ENCODE results near the gene CRYBA1. TPM values are rescaled to one million over a fixed set of nuclear protein-coding genes. Genes with fewer than 3 reads are reported as not detected.

Gene CRYBA1
- total RNA-seq, 2 experiments from 2014 or later: not detected

DNA sequence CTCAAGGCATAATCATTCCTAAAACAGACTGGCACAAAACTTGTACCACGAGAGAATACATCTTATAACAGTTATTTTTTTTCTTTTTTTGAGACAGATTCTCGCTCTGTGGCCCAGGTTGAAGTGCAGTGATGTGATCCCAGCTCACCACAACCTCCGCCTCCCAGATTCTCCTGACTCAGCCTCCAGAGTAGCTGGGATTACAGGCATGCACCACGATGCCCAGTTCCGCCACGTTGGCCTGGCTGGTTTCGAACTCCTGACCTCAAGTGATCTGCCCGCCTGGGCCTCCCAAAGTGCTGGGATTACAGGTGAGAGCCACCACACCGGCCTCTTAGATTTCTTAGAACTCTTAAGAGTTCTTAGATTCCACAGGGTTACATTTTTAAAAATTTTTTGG, 43.2 kb downstream of the CRYBA1 start:
- Mint-ChIP-seq H3K36me3 (ENCODE audit: low read depth) (peaks cover 69% of the 10 kb centered on the region), H3K4me3 (peak overlapping the region; percentile 90), H3K27ac (peak overlapping the region; percentile 54), H3K27me3 (no peaks in the 10 kb centered on the region), H3K4me1 (ENCODE audit: low read depth) (peaks cover 55% of the 10 kb centered on the region), H3K9me3 (no peaks in the 10 kb centered on the region)
- TF ChIP-seq, protein P1, sequence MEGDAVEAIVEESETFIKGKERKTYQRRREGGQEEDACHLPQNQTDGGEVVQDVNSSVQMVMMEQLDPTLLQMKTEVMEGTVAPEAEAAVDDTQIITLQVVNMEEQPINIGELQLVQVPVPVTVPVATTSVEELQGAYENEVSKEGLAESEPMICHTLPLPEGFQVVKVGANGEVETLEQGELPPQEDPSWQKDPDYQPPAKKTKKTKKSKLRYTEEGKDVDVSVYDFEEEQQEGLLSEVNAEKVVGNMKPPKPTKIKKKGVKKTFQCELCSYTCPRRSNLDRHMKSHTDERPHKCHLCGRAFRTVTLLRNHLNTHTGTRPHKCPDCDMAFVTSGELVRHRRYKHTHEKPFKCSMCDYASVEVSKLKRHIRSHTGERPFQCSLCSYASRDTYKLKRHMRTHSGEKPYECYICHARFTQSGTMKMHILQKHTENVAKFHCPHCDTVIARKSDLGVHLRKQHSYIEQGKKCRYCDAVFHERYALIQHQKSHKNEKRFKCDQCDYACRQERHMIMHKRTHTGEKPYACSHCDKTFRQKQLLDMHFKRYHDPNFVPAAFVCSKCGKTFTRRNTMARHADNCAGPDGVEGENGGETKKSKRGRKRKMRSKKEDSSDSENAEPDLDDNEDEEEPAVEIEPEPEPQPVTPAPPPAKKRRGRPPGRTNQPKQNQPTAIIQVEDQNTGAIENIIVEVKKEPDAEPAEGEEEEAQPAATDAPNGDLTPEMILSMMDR (IDR thresholded peaks at IDR 0.05): no peak
- no peak for ATAC-seq
- CTCF ChIA-PET: interaction anchor here (1.4 to 3.3 kb wide), 5 partner anchors 32 to 144 kb away, joined by 5 to 21 read pairs (median 16); partner anchors contain the start of gene MYO18A
- POLR2A ChIA-PET: interaction anchor here (0.8 to 1.2 kb wide), 4 partner anchors 8 to 152 kb away, joined by 3 to 5 read pairs (median 3); no protein-coding TSS in a partner anchor
- intact Hi-C loops (cut with micrococcal nuclease): loop anchor here (5.0 to 10.0 kb wide), 2 partner anchors 143 to 475 kb away; no protein-coding TSS in a partner anchor
- no peak for DNase-seq

DNA sequence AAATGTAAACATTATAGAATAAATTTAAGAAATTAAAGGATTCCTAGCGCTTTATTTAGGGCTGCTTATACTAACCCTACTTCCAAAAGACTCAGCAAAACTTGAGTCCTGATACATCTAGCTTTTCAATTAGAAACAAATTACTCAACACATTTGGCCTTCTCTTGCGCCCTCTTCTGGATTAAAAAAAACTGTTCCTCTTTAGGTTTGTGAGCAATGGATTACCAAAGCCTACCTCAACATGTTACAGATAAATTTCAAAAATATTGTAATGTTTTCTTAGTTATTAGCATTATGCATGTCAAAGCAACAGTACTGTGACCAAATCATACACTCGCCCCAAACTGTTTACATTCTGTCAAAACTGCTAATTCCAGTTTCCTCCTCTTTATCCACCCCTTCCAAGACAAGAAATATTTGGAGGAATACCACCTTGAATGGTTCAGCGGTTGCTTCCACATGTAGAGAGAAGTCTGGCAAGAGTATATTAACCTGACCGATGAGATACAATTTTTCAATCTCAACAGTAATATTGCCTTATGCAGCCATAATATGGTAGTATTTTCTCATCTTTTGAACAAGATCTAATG, 44.6 kb downstream of the CRYBA1 start:
- Mint-ChIP-seq H3K4me1 (ENCODE audit: low read depth) (peaks cover 49% of the 10 kb centered on the region), H3K9me3 (no peaks in the 10 kb centered on the region), H3K4me3 (peak overlapping the region; percentile 90), H3K27ac (peak overlapping the region; percentile 93), H3K27me3 (no peaks in the 10 kb centered on the region), H3K36me3 (ENCODE audit: low read depth) (peaks cover 56% of the 10 kb centered on the region)
- ATAC-seq: no peak
- ChIA-PET POLR2A (interaction anchor here (0.7 to 2.2 kb wide), 7 partner anchors 10 to 152 kb away, joined by 3 to 12 read pairs (median 4); no protein-coding TSS in a partner anchor), CTCF (interaction anchor here (0.6 to 3.3 kb wide), 24 partner anchors 10 to 301 kb away, joined by 3 to 21 read pairs (median 4); partner anchors contain the start of gene MYO18A)
- intact Hi-C loops (cut with micrococcal nuclease): loop anchor here (5.0 to 10.0 kb wide), 2 partner anchors 144 to 476 kb away; no protein-coding TSS in a partner anchor
- TF ChIP-seq, protein P1 (IDR thresholded peaks at IDR 0.05): peak; percentile 86
- peak; percentile 20 for DNase-seq

DNA sequence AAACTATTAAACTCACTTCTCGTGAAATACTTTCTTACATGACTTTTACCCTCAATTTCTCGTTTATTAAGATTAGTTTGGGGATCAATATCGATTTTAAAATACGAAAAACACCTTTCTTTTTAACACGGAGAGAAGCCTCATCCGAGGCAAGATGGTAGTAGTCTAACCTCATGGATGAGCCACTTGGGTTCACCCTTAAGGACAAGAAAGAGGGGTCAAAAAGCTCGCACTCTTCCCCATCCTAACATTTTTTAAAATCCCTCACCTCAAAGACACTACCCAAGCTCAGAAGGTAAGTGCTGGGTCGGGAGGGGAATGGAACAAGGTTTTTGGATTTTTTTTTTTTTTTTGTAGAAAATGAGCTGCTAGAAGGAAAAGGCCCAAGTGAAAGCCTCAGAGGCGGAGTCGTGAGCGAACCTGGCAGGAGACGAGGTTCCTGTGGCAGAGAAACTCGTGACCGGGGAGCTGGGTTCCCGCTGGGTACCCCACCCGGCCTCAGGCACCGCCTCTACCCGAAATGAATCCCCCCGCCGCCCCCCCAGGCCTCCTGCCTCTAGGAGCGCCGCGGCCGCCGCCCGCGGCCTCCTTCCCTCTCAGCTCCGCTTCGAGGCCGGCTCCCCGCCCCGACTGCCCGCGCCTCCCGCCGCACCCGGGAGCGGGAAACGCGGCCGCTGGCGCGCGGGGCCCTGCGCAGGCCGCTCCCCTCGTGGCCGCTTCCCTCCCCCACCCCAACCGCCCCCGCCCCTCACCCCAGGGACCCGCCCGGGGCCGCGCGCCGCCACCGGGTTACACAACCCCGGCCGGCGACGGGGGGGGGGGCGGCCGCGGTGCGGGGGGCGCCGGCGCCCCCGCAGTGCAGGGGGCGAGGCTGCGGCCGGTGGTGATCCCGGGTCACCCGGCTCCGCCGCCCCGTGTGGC, 45.7 kb downstream of the CRYBA1 start:
- peak overlapping the region; percentile 100 for H3K27ac Mint-ChIP-seq
- CTCF ChIA-PET: interaction anchor here (0.9 to 3.3 kb wide), 12 partner anchors 9 to 300 kb away, joined by 3 to 21 read pairs (median 7); partner anchors contain the start of gene MYO18A
- no peaks in the 10 kb centered on the region for H3K27me3 Mint-ChIP-seq
- intact Hi-C loops (cut with micrococcal nuclease): loop anchor here (5.0 to 10.0 kb wide), 2 partner anchors 145 to 478 kb away; no protein-coding TSS in a partner anchor
- H3K4me3 Mint-ChIP-seq: peak overlapping the region; percentile 100
- H3K4me1 Mint-ChIP-seq (ENCODE audit: low read depth): peaks cover 39% of the 10 kb centered on the region
- H3K9me3 Mint-ChIP-seq: no peaks in the 10 kb centered on the region
- peaks cover 45% of the 10 kb centered on the region for H3K36me3 Mint-ChIP-seq (ENCODE audit: low read depth)
- DNase-seq (peak; percentile 70), ATAC-seq (peak; percentile 0)
- TF ChIP-seq, protein P1 (IDR thresholded peaks at IDR 0.05): no peak
- POLR2A ChIA-PET: interaction anchor here (0.6 to 2.2 kb wide), 14 partner anchors 9 to 325 kb away, joined by 3 to 12 read pairs (median 4); no protein-coding TSS in a partner anchor

DNA sequence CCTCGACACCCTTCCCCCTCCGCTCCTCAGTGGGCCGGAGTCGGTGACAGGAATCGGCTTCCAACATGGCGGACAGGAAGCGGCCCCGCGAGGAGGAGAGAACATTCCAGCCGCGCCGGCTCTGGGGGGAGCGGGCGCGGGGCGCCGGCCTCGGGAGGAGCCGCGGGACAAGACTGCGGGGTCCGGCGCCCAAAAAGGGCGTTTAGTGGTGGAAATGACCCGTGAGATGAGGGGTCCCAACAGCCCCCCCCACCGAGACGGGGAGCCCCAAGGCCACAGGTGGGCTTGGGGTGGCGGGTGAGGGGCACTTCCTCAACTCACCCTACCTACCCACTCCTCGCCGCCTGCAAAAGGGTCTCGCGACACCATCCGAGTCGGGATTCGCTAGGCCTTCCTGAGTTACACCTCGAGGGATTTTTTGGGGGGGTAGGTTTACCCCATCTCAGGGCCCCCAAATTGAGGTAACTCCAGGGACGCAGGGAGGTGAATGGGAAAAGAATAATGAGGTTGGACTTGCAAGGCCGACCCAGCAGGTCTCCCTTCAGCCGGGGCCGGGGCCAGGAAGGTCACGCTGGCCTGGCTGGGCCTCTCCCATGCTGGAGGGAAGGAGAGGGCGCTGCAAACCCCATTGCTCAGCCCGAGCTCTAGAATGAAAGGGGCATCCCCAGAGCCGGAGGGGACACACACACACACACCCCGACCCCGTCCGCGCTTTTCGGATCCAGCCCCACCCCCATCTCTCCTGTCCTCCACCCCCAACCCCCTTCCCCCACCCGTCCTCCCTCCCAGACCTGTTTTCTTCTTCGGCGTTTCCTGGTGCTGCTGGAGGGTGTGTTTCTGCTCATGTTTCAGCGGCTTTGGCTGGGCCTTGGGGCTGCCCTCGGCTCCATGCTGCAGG, 46.6 kb downstream of the CRYBA1 start:
- Mint-ChIP-seq H3K4me1 (ENCODE audit: low read depth) (peaks cover 35% of the 10 kb centered on the region), H3K36me3 (ENCODE audit: low read depth) (peaks cover 36% of the 10 kb centered on the region), H3K27me3 (no peaks in the 10 kb centered on the region), H3K9me3 (no peaks in the 10 kb centered on the region), H3K27ac (peak overlapping the region; percentile 100), H3K4me3 (peak overlapping the region; percentile 100)
- ChIA-PET POLR2A (interaction anchor here (0.6 to 2.2 kb wide), 11 partner anchors 14 to 324 kb away, joined by 3 to 12 read pairs (median 4); partner anchors contain the start of gene TAOK1), CTCF (interaction anchor here (0.9 to 3.3 kb wide), 10 partner anchors 9 to 169 kb away, joined by 3 to 21 read pairs (median 5); partner anchors contain the start of gene MYO18A)
- intact Hi-C loops (cut with micrococcal nuclease): loop anchor here (5.0 to 10.0 kb wide), 2 partner anchors 146 to 478 kb away; no protein-coding TSS in a partner anchor
- TF ChIP-seq, protein P1 (IDR thresholded peaks at IDR 0.05): no peak
- peak; percentile 82 for DNase-seq
- peak; percentile 46 for ATAC-seq
